Measurements from ENCODE around the gene ZSCAN21. TPM values are rescaled to one million over a fixed set of nuclear protein-coding genes. Genes with fewer than 3 reads are reported as not detected.

The ZSCAN21 gene
- total and polyA plus RNA-seq, 2 donors (not counting 3 experiments of a cell fraction or from before 2014, with no cell fraction given), result 7.4 to 7.7 TPM

DNA sequence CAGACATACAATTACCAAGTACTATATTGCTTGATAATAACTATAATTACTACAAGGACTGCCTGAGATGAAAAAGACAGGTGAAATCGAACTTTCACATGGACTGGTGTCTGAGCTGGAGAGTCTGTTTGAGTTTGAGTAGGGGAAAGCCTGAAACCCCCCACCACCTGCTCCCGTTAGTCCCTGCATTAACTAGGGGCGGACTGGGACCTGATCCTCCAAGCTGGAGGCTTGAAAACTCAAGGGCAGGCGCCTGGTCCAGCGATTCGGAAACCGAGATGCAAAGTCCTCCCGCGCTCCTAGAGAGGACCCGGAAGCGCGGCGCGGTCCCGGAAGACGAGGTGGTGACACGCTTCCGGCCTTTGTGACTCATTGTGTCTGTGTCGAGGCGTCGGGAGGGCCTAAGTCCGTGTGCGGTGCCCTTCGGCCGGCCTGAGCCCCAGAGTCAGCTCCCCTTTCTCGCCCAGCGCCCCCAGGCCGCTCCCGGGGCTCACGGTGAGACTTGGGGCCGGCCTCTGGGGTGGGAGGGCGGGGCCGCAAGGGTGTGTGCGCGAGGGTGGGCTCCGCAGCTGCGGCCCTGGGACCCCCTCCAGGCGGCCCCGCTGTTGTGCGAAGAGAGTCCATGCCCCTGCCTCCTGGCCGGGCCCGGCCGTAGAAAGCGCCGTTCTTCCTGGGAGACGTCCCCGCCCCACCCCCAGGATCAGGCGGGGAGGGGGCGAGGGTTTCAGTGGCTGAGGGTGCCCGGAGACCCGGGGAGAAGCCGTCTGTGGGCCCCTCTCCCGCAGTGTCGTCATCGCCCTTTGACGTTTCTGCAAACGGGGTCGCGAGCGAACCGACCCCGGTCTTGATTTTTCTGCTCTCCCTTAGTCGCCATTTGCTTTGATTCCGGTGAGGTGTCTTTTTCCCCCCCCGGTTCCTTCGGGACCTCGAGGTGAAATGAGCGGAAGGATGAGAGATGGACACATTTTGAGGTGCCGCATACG, 34.1 kb upstream of the ZSCAN21 start, which contains the start of gene ZKSCAN1:
Gene ZKSCAN1 (plus strand): TSS at position 365 of the 983 bp plus-strand sequence. CDS start 7,911 bp downstream, outside the sequence.
- DNase-seq (ENCODE audit: low read depth, low spot score) (peak; percentile 89), FAIRE-seq (peak; percentile 96)
- Histone ChIP-seq H3K36me3 (ENCODE audit: control insufficient read depth in 2 of 2, extremely low read depth in 1 of 2, insufficient read depth in 2 of 2, low read length in 2 of 2) (peaks cover 0 to 2% of the 10 kb centered on the region in 2 experiments), H3K4me1 (ENCODE audit: control insufficient read depth, extremely low read depth, insufficient read depth, low read length) (peaks cover 12% of the 10 kb centered on the region), H3K79me2 (ENCODE audit: control insufficient read depth, insufficient read depth, low read length) (peaks cover 39% of the 10 kb centered on the region), H3K9me1 (replicated peaks; ENCODE audit: control insufficient read depth, extremely low read depth, insufficient read depth, low read length) (no peaks in the 10 kb centered on the region), H4K20me1 (replicated peaks; ENCODE audit: control insufficient read depth, extremely low read depth, insufficient read depth, low read length) (no peaks in the 10 kb centered on the region), H3K9ac (replicated peaks; ENCODE audit: extremely low read depth, insufficient read depth, low read length) (peak within 1 kb of the TSS; percentile 99), H3K27me3 (ENCODE audit: control insufficient read depth in 2 of 2, insufficient read depth in 2 of 2, low read length in 2 of 2) (no peaks in the 10 kb centered on the region), H2AFZ (ENCODE audit: low read depth, low read length) (peak within 1 kb of the TSS; percentile 46), H3K4me3 (replicated peaks in 1 of 3; ENCODE audit: insufficient read depth in 1 of 3, low read depth in 1 of 3, low read length in 3 of 3) (peak within 1 kb of the TSS; percentile 92 to 100 (median 97)), H3K9me3 (replicated peaks; ENCODE audit: control insufficient read depth, insufficient read depth, low read length) (no peaks in the 10 kb centered on the region), H3K27ac (ENCODE audit: insufficient read depth, low read depth, low read length) (peak within 1 kb of the TSS; percentile 98), H3K4me2 (ENCODE audit: insufficient read depth, low read length) (peak within 1 kb of the TSS; percentile 97)
- ChIA-PET CTCF (interaction anchor here (0.9 to 2.5 kb wide), 6 partner anchors 21 to 102 kb away, joined by 3 to 19 read pairs (median 4); no protein-coding TSS in a partner anchor), POLR2A (interaction anchor here (0.5 to 2.1 kb wide), 6 partner anchors 11 to 123 kb away, joined by 3 to 7 read pairs (median 3); partner anchors contain the start of gene ZSCAN21)
- no peak for TF ChIP-seq GATA2 (IDR thresholded peaks at IDR 0.05; ENCODE audit: insufficient read depth, insufficient read length, low read depth, low read length)
- peak; percentile 84 for TF ChIP-seq JUN (IDR thresholded peaks at IDR 0.05; ENCODE audit: borderline replicate concordance, insufficient read depth, insufficient read length, low read depth)
- peak; percentile 79 for TF ChIP-seq FOS (IDR thresholded peaks at IDR 0.05; ENCODE audit: borderline replicate concordance, insufficient read depth, low read length)
- peak; percentile 89 for TF ChIP-seq POLR2A (IDR thresholded peaks at IDR 0.05; ENCODE audit: low read depth, low read length)
- TF ChIP-seq, protein P1, sequence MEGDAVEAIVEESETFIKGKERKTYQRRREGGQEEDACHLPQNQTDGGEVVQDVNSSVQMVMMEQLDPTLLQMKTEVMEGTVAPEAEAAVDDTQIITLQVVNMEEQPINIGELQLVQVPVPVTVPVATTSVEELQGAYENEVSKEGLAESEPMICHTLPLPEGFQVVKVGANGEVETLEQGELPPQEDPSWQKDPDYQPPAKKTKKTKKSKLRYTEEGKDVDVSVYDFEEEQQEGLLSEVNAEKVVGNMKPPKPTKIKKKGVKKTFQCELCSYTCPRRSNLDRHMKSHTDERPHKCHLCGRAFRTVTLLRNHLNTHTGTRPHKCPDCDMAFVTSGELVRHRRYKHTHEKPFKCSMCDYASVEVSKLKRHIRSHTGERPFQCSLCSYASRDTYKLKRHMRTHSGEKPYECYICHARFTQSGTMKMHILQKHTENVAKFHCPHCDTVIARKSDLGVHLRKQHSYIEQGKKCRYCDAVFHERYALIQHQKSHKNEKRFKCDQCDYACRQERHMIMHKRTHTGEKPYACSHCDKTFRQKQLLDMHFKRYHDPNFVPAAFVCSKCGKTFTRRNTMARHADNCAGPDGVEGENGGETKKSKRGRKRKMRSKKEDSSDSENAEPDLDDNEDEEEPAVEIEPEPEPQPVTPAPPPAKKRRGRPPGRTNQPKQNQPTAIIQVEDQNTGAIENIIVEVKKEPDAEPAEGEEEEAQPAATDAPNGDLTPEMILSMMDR (IDR thresholded peaks at IDR 0.05; ENCODE audit: extremely low read depth in 1 of 2, insufficient read depth in 1 of 2, low read depth in 1 of 2, low read length in 2 of 2), result no peak
- peak; percentile 98 for TF ChIP-seq POLR2AphosphoS5 (IDR thresholded peaks at IDR 0.05; ENCODE audit: insufficient read depth, low read depth, low read length)
- TF ChIP-seq MYC (IDR thresholded peaks at IDR 0.05; ENCODE audit: low read depth, low read length), result no peak
- intact Hi-C loops (cut with micrococcal nuclease), result loop anchor here (1.0 to 2.0 kb wide), 4 partner anchors 18 to 66 kb away; partner anchors contain the start of genes ZNF3 and ZSCAN21
- TSS peak; percentile 57 for BruUV-seq (replicated peaks)
- dilution Hi-C loops (cut with MboI; ENCODE audit: extremely low pct_ligation_motif_present, low sequenced_read_pairs), result no loop called here
